SW 1271 (cell line): ENCODE results near the gene XYLB.
A peak's percentile ranks its signal among the peaks of the same experiment; 100 is the strongest.

Experiments used
- DNase-seq, 2 experiments: peaks; one replicate each; lab custom pipeline; 2025; lab: John Stamatoyannopoulos, UW

The XYLB gene

GRCh38 chr3:38454884-38455638 lies 108.5 kb downstream of the XYLB start:
- DNase-seq = peak; percentile 60 to 70

- DNase-seq = no peak
Measured at GRCh38 chr3:38455639-38456430, 109.2 kb downstream of the XYLB start.

GRCh38 chr3:38457111-38458003 lies 110.8 kb downstream of the XYLB start:
- DNase-seq = no peak

GRCh38 chr3:38458796-38459498 lies 112.4 kb downstream of the XYLB start:
- DNase-seq = no peak

- DNase-seq = no peak
Measured at GRCh38 chr3:38459499-38460048, 113.0 kb downstream of the XYLB start.

GRCh38 chr3:38460377-38461270 lies 114.0 kb downstream of the XYLB start:
- DNase-seq = no peak
